AG04450 (cell line): ENCODE data around the gene DDR1. TPM values are rescaled to one million over a fixed set of nuclear protein-coding genes. Genes with fewer than 3 reads are reported as not detected.
A peak's percentile ranks its signal among the peaks of the same experiment; 100 is the strongest.

Experiments used
- CTCF ChIA-PET: fragments of 300-600, 350-600 bp; formaldehyde crosslinking; extraction: SDS; loops from one replicate; lab custom pipeline; 2022; ENCODE audit warnings: antibody characterized with exemption, inconsistent platforms; lab: Charles Lee
- POLR2A ChIA-PET: fragments of 350-600 bp; formaldehyde crosslinking; extraction: SDS; loops from one replicate; lab custom pipeline; 2021; ENCODE audit warnings: antibody characterized with exemption, inconsistent platforms; lab: Yijun Ruan, JAX
- DNase-seq: peaks from one replicate; pipeline ENCODE4 v3.0.0-alpha.2; 2011; ENCODE audit warnings: low read depth, low spot score
- H3K27ac ChIP-seq: one replicate; pipeline ENCODE4 v1.5.1; 2012; ENCODE audit warnings: low read depth, low read length, control low read depth
- H3K27me3 ChIP-seq: one replicate; pipeline ENCODE4 v1.6.0; 2012; ENCODE audit warnings: low read length; ENCODE audit not compliant: control insufficient read depth, insufficient read depth
- H3K4me3 ChIP-seq: 2 replicates; pipeline ENCODE4 v1.5.1; 2011; ENCODE audit warnings: mild to moderate bottlenecking, low read depth, low read length, control low read depth
- H3K9me3 ChIP-seq: 2 replicates; pipeline ENCODE4 v1.5.1; 2012; ENCODE audit warnings: low read length; ENCODE audit not compliant: control insufficient read depth, insufficient read depth
- CTCF ChIP-seq: IDR thresholded peaks from 2 replicates; pipeline ENCODE4 v1.5.1; 2011; ENCODE audit warnings: low read depth, low read length, control low read depth, inconsistent platforms
- polyA plus RNA-seq: library from polyadenylated mRNA; depleted of rRNA; stranded (reverse); fragments of >200 nt; gene quantifications from 2 replicates; pipeline ENCODE4 v1.2.3, GENCODE V29; 2011

Gene DDR1
- polyA plus RNA-seq, 1 experiment, result 9.9 TPM

DNA sequence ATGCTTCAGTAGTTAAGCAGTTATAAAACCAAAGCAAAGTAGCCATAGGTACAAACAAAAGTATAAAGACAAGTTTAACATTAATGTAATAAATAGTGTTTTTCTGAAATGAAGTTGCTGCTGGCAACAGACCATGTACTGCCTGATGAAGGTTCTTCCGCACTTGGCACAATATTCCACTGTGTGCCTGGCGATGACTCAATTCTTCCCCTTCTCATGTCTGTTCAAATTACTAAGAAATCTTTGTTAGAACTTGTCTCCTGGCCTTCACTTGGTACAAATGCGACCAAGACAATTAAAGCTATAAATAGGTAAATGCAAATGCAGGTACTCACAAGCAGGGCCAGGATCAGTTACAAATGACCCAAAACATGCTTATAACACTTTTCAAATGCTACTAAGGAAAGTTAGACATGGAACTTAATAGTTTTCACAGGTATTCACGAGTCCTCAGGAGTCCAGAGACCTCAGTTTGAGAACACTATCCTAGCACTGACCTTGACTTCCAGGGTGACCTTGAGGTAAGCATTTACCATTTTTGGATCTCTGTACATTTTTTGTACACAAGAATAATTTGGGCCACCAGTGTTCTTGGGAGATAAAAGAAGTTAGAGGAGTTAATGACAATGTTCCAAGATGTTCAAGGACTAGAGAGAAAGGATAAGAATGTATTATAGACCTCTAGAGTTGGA, 8.1 kb upstream of the DDR1 start:
- H3K27me3 ChIP-seq, result no peaks in the 10 kb centered on the region
- no peak for TF ChIP-seq CTCF
- no peak for DNase-seq
- H3K4me3 ChIP-seq, result no peak overlapping the region
- no peak overlapping the region for H3K27ac ChIP-seq
- ChIA-PET CTCF (interaction anchor here (1.2 to 4.6 kb wide), 6 partner anchors 33 to 57 kb away, joined by 5 to 50 read pairs (median 8); partner anchors contain the start of gene VARS2), POLR2A (no interaction called here)
- peaks cover 7% of the 10 kb centered on the region for H3K9me3 ChIP-seq

DNA sequence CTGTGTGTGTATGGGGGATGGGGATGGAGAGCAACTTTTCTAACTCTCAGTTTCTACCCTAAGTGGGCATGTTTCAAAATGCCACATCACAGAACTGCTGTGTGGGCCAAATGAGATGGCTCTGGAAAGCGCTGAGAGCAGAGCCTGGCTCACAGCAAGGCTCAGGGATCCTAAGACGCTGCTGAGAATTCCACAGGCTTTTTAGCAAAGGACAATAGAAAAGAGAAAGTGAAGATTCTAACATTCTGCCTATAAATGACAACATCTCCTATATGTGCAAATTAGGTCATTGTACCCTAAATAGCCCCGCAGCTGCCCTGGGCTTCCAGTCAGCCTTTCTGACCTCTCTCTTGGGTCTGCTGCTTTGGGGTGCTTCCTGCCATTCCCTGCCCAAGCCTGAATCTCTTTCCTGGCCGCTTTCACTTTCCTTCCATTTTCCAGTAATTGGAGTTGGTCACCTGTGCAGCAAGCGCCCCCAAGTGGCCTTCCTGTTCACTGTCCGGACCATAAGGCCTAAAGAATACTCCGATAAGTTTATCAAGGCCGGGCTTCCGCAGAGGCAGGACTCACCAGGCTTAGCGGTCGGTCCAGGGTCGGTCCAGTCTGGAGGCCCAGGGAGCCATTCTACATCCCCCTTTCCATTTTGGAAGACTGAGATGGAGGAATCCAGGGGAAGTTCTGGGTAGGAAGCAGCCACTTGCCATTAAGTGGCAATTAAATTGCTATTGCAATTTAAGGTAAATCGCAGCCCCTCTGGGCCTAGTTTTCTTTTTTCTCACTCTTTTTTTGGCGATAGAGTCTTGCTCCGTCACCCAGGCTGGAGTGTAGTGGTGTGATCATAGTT, 6.7 kb upstream of the DDR1 start:
- Histone ChIP-seq H3K27ac (peak overlapping the region; percentile 34), H3K4me3 (peak overlapping the region; percentile 47), H3K27me3 (no peaks in the 10 kb centered on the region), H3K9me3 (no peaks in the 10 kb centered on the region; the same call in none of the 2 replicates)
- ChIA-PET POLR2A (interaction anchor here (1.1 kb wide), 1 partner anchor 36 kb away, joined by 4 read pairs; the partner anchor contains the start of gene VARS2), CTCF (interaction anchor here (0.5 to 4.6 kb wide), 16 partner anchors 10 to 210 kb away, joined by 3 to 50 read pairs (median 4); partner anchors contain the start of gene VARS2)
- peak; percentile 95 for TF ChIP-seq CTCF
- peak; percentile 71 for DNase-seq

- ChIA-PET POLR2A (no interaction called here), CTCF (interaction anchor here (1.2 to 3.1 kb wide), 5 partner anchors 58 to 201 kb away, joined by 3 to 10 read pairs (median 5); no protein-coding TSS in a partner anchor)
- no peak for TF ChIP-seq CTCF
- H3K27me3 ChIP-seq, result no peaks in the 10 kb centered on the region
- H3K4me3 ChIP-seq, result no peak overlapping the region
- no peak for DNase-seq
- H3K9me3 ChIP-seq, result no peaks in the 10 kb centered on the region; the same call in 1 of the 2 replicates
- no peak overlapping the region for H3K27ac ChIP-seq
Measured at GRCh38 chr6:30879684-30880427, 4.5 kb upstream of the DDR1 start.

- Histone ChIP-seq H3K27me3 (no peaks in the 10 kb centered on the region), H3K9me3 (no peaks in the 10 kb centered on the region; the same call in 1 of the 2 replicates), H3K4me3 (no peak overlapping the region), H3K27ac (peak overlapping the region; percentile 39)
- no peak for TF ChIP-seq CTCF
- DNase-seq, result no peak
- POLR2A ChIA-PET, result no interaction called here
- CTCF ChIA-PET, result interaction anchor here (0.5 to 3.6 kb wide), 7 partner anchors 52 to 206 kb away, joined by 3 to 19 read pairs (median 4); no protein-coding TSS in a partner anchor
Measured at GRCh38 chr6:30880698-30881252, 3.5 kb upstream of the DDR1 start.
